ENCODE data around the gene CBFA2T3. TPM values are rescaled to one million over a fixed set of nuclear protein-coding genes. Genes with fewer than 3 reads are reported as not detected.

Gene CBFA2T3
- total RNA-seq = under 0.01 and 1.1 TPM in 2 replicates

DNA sequence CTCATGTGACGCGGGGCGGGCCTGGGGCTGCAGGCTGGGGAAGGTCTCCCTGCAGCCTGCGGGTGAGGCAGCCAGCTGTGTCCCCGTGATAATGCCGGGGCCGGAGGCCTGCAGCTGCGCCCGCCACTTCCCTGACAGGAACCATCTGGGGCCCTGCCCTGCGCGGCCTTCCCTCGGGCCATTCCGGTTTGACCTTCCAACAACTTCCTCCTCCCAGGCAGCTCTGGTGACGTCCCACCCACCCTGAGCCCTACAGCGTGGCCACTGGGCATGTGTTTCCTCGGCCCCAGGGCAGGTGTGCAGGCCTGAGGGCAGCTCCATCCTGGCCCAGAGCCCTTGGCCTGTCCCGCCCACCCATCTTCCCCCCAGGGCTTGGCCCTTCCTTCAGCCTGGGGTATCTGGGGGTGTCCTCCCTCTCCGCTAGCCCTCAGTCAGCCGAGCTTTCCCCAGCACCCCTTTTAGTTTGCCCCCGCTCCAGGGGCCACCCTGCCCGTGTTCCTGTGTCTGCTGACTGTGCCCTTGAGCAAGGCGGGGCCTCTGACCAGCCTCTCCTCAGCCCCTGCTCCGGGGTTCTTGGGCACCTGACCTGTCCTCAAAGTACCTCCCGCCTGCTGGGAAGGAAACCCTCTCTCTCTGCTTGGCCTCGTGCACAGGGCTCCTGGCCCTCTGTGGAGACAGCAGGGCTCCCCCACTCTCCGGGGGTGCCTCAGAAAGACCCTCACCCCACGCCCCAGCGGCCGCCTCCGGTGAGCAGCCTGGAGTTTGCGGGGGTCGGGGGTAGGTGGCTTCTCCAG, at the start of gene CBFA2T3:
Gene CBFA2T3, minus strand, starts transcription at position 190 of the 794 bp plus-strand sequence. CDS start 400 bp downstream, outside the sequence.

GRCh38 chr16:88866151-88866920, 110.7 kb downstream of the CBFA2T3 start, which contains the start of gene PABPN1L:
Gene PABPN1L (minus strand): TSS chr16:88866660. CDS start chr16:88866606, 54 bp downstream.

GRCh38 chr16:88856828-88857727, 119.9 kb downstream of the CBFA2T3 start, which contains the start of the genes GALNS and TRAPPC2L:
Gene GALNS (minus strand): TSS chr16:88856947. CDS start chr16:88856877, 70 bp downstream.
Gene TRAPPC2L (plus strand): TSS chr16:88857127. CDS start chr16:88857151, 24 bp downstream.

Other genes with a start within 250 kb of the CBFA2T3 start
- gene PIEZO1, start 192.0 kb downstream of the CBFA2T3 start, total RNA-seq = 120 and 405 TPM in 2 replicates
- 0.14 and 1.0 TPM in 2 replicates for gene CDT1, start 173.4 kb downstream of the CBFA2T3 start, total RNA-seq
- gene APRT, start 165.3 kb downstream of the CBFA2T3 start, total RNA-seq = 82.0 and 82.1 TPM in 2 replicates
- 16.4 and 45.8 TPM in 2 replicates for gene GALNS, start 120.3 kb downstream of the CBFA2T3 start, total RNA-seq
- gene TRAPPC2L, start 120.1 kb downstream of the CBFA2T3 start, total RNA-seq = 31.3 and 45.5 TPM in 2 replicates
- gene PABPN1L, start 110.5 kb downstream of the CBFA2T3 start, total RNA-seq = not detected in 2 replicates
- 22.3 and 24.9 TPM in 2 replicates for gene ACSF3, start 116.6 kb upstream of the CBFA2T3 start, total RNA-seq
- 0.34 TPM in 1 of 2 replicates, not detected in the other for gene CDH15, start 194.5 kb upstream of the CBFA2T3 start, total RNA-seq
- 0.14 and 0.34 TPM in 2 replicates for gene SLC22A31, start 223.3 kb upstream of the CBFA2T3 start, total RNA-seq
- gene ZNF778, start 240.5 kb upstream of the CBFA2T3 start, total RNA-seq = 9.9 and 13.4 TPM in 2 replicates

All from nasal cavity respiratory epithelium epithelial cell of viscerocranial mucosa (primary cell).